IPS DF 4.7 (cell line): ENCODE data around the gene COMMD4.
"Not testable (repeated sequence)": the region's sequence is repeated elsewhere in the genome, so short reads cannot be mapped to it uniquely, and the experiment has no call there.

Source experiments
- DNase-seq: peaks from one replicate; pipeline ENCODE4 v3.0.0-alpha.2; 2013; ENCODE audit warnings: low spot score; ENCODE audit errors: extremely low read depth

The COMMD4 gene

DNA sequence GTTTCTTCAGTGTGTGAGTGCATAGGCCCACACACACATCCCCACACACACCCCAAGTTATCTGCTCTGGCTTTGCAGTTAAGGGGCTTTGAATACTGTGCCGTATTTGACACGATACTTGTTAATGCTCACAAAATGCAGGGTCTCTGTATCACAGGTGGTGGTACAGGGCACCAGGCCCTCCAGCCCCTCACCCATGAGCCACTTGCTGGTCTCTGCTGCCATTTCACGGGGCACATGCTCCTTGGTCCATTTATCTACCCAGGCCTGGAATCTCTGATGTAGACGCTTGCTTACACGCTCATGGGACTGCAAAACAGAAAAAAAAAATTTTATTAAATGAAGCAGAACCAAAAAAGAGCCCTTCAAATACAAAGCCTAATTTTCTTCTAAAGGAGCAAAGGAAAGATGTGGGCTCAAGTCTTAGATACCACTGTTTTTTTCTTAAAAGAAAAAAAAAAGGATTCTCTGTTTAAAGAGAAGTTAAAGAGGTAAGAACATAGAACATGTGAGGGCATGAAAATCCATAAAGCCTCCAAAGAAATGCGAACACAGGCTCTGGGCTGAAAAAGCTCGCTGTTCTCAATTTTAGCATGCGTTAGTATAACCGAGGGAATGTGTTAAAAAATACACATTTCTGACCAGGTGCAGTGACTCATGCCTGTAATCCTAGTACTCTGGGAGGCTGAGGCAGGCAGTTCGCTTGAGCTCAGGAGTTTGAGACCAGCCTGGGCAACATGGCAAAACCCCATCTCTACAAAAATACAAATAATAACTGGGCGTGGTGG, 36.2 kb downstream of the COMMD4 start:
- DNase-seq, result no peak

DNA sequence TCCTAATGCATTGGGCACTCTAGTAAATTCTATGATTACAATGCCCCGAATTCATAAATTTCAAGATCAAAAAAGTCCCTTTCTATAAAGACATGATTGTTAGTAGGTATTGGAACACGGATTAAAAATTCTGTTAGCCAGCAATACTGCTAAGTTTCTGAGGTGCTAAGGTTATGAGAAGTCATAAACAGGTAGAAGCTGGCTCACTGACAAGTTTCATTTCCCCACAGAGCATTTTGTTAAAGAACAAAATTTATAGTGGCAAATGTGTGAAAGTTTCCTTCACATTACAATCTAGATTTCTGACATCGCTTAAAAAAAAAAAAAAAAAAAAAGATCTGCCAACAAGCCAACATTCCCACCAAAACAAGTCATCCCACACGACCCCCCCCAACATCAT, 44.9 kb downstream of the COMMD4 start:
- DNase-seq, result no peak

DNA sequence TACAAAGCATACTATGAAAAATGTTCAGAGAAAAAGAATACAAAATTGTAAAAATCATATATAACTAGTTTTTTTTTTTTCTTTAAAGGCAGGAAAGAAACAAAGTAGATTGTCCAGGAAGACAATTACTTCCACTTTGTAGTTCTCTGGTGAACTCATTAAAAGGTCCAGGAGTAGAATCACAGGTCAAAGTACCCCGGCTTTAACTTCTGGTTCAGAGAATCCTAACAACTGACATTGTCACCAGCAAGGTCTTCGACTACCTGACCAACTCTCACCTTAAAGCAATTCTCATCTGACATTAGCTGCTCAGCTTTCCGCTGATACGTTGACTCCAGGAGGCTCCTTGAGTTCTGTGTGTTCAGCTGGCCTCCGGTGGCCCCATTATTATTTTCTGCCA, 48.1 kb downstream of the COMMD4 start:
- not testable (repeated sequence) for DNase-seq
